GM12872 (cell line): ENCODE measurements around the gene SFTPA2.

Experiments used
- CTCF ChIP-seq: IDR thresholded peaks from 3 replicates; pipeline ENCODE4 v1.5.1; 2011; ENCODE audit warnings: low read depth, mild to moderate bottlenecking, low read length, moderate library complexity; ENCODE audit not compliant: insufficient read depth

SFTPA2 gene

GRCh38 chr10:79560160-79560709 is at the start of gene SFTPA2:
SFTPA2 (minus strand) TSS chr10:79560407; CDS start chr10:79559483, 924 bp downstream.
- no peak for TF ChIP-seq CTCF

- TF ChIP-seq CTCF, result peak; percentile 85
Observed at GRCh38 chr10:79608505-79609375, 48.5 kb upstream of the SFTPA2 start.

- TF ChIP-seq CTCF, result no peak
Observed at GRCh38 chr10:79605308-79605707, 45.1 kb upstream of the SFTPA2 start.

- TF ChIP-seq CTCF, result no peak
Observed at GRCh38 chr10:79604294-79604693, 44.1 kb upstream of the SFTPA2 start.

GRCh38 chr10:79602953-79603352 is 42.7 kb upstream of the SFTPA2 start:
- TF ChIP-seq CTCF, result 0 out of 3 replicates have a peak, but pooled peaks have one; percentile 11

GRCh38 chr10:79601939-79602338 is 41.7 kb upstream of the SFTPA2 start:
- no peak for TF ChIP-seq CTCF

- no peak for TF ChIP-seq CTCF
Observed at GRCh38 chr10:79595510-79595909, 35.3 kb upstream of the SFTPA2 start.
